AML-193 (cell line): ENCODE data around the gene PTCH1.

Experiments used
- DNase-seq, 2 experiments: peaks; one replicate each; lab custom pipeline; 2025; lab: John Stamatoyannopoulos, UW

Gene PTCH1

GRCh38 chr9:95406121-95406520 lies 110.7 kb downstream of the PTCH1 start:
- DNase-seq, result peak; percentile 4

GRCh38 chr9:95399261-95399660 lies 117.5 kb downstream of the PTCH1 start:
- no peak for DNase-seq
